ENCODE results near the gene ARHGAP19. TPM values are rescaled to one million over a fixed set of nuclear protein-coding genes. Genes with fewer than 3 reads are reported as not detected.

The ARHGAP19 gene
- total RNA-seq, 4 donors from 2014 or later = 37.5 to 109 (median 77.7) TPM

DNA sequence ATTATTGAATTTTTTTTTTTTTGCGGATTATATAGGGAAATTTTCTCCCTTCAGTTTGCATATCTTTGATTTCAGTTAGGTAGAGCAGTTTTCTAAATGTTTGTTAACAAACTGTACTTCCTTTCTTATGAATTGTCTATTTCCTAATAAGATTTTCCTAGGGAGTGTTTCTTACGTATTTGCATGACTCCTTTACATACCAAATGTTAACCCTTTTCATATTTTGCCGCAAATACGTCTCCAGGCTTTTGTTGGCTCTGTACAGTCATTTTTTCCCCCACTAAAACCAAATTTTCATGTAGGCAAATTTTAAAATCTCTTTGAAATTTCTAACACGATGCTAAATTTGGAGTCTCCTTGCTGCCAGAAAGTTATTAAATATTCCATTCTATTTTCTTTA is 44.0 kb upstream of the ARHGAP19 start:
- Histone ChIP-seq H3K27me3 (no peaks in the 10 kb centered on the region), H3K4me1 (peaks cover 0 to 49% (median 25%) of the 10 kb centered on the region in 4 donors), H3K4me3 (no peak overlapping the region), H3K36me3 (peaks cover 0 to under 1% (median 0%) of the 10 kb centered on the region in 3 donors), H3K27ac (peak overlapping the region; percentile 46 to 97 (median 90)), H3K9me3 (no peaks in the 10 kb centered on the region)
- no peak for DNase-seq (ENCODE audit: low spot score in 2 of 2)
- 21 to 32% methylated on average over 5 of the region's 5 CpGs for WGBS, 2 donors
- no peak for TF ChIP-seq POLR2A (IDR thresholded peaks at IDR 0.05)
- TF ChIP-seq, protein P1, sequence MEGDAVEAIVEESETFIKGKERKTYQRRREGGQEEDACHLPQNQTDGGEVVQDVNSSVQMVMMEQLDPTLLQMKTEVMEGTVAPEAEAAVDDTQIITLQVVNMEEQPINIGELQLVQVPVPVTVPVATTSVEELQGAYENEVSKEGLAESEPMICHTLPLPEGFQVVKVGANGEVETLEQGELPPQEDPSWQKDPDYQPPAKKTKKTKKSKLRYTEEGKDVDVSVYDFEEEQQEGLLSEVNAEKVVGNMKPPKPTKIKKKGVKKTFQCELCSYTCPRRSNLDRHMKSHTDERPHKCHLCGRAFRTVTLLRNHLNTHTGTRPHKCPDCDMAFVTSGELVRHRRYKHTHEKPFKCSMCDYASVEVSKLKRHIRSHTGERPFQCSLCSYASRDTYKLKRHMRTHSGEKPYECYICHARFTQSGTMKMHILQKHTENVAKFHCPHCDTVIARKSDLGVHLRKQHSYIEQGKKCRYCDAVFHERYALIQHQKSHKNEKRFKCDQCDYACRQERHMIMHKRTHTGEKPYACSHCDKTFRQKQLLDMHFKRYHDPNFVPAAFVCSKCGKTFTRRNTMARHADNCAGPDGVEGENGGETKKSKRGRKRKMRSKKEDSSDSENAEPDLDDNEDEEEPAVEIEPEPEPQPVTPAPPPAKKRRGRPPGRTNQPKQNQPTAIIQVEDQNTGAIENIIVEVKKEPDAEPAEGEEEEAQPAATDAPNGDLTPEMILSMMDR (IDR thresholded peaks at IDR 0.05) = no peak
- no peak for TF ChIP-seq EP300 (IDR thresholded peaks at IDR 0.05)

DNA sequence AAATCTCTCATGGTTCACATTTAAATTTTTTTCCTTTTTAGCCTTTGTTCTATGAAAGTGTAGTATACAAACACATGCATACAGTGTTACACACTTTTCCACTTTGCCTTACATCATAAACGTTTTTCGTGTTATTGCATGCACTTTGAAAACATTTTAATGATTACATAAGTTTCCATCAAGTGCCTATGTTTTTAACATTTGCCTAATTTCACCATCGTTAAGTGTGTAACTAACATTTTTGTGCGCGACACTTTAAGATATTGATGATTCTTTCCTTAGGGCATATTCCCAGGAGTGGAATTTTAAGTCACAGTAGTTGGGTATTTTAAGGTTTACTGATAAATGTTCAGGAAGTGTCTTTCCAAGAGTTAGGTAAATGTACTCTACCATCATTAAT is 43.6 kb upstream of the ARHGAP19 start:
- DNase-seq (ENCODE audit: low spot score in 2 of 2) = no peak
- Histone ChIP-seq H3K4me3 (no peak overlapping the region), H3K27ac (peak overlapping the region in 3 of 4 donors; percentile 88 to 97 (median 92)), H3K4me1 (peaks cover 0 to 54% (median 30%) of the 10 kb centered on the region in 4 donors), H3K36me3 (peaks cover 0 to 5% (median 0%) of the 10 kb centered on the region in 3 donors), H3K9me3 (no peaks in the 10 kb centered on the region), H3K27me3 (no peaks in the 10 kb centered on the region)
- no peak for TF ChIP-seq EP300 (IDR thresholded peaks at IDR 0.05)
- TF ChIP-seq POLR2A (IDR thresholded peaks at IDR 0.05) = no peak
- TF ChIP-seq, protein P1 (IDR thresholded peaks at IDR 0.05) = no peak
- WGBS, 2 donors = 55 to 59% methylated on average over 5 of the region's 5 CpGs

DNA sequence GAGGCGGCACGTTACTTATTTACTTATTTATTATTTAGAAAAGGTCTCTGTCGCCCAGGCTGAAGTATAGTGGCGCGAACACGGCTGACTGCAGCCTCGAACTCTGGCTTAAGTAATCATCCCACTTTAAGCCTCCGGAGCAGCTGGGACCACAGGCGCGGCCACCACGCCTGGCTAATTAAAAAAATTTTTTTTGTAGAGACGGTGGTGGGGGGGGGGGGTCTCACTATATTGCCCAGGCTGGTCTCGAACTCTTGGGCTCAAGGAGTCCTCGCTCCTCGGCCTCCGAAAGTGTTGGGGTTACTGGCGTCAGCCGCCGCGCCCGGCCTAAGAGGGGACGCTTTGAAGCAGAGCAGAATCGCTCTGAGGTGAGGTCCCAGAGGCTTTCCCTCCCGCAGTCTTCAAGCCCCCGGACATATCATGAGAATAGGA is 42.8 kb upstream of the ARHGAP19 start:
- WGBS, 2 donors = 2 to 7% methylated on average over 23 to 25 of the region's 25 CpGs
- peak overlapping the region; percentile 88 to 97 (median 91) for H3K27ac ChIP-seq
- DNase-seq (ENCODE audit: low spot score in 2 of 2) = no peak
- no peaks in the 10 kb centered on the region for H3K27me3 ChIP-seq
- peaks cover 0 to 11% (median 0%) of the 10 kb centered on the region in 3 donors for H3K36me3 ChIP-seq
- H3K4me3 ChIP-seq = peak overlapping the region; percentile 56 to 97 (median 95)
- H3K9me3 ChIP-seq = no peaks in the 10 kb centered on the region
- H3K4me1 ChIP-seq = peaks cover 0 to 62% (median 32%) of the 10 kb centered on the region in 4 donors
- TF ChIP-seq, protein P1 (IDR thresholded peaks at IDR 0.05) = no peak
- TF ChIP-seq EP300 (IDR thresholded peaks at IDR 0.05) (no peak), POLR2A (IDR thresholded peaks at IDR 0.05) (no peak)

DNA sequence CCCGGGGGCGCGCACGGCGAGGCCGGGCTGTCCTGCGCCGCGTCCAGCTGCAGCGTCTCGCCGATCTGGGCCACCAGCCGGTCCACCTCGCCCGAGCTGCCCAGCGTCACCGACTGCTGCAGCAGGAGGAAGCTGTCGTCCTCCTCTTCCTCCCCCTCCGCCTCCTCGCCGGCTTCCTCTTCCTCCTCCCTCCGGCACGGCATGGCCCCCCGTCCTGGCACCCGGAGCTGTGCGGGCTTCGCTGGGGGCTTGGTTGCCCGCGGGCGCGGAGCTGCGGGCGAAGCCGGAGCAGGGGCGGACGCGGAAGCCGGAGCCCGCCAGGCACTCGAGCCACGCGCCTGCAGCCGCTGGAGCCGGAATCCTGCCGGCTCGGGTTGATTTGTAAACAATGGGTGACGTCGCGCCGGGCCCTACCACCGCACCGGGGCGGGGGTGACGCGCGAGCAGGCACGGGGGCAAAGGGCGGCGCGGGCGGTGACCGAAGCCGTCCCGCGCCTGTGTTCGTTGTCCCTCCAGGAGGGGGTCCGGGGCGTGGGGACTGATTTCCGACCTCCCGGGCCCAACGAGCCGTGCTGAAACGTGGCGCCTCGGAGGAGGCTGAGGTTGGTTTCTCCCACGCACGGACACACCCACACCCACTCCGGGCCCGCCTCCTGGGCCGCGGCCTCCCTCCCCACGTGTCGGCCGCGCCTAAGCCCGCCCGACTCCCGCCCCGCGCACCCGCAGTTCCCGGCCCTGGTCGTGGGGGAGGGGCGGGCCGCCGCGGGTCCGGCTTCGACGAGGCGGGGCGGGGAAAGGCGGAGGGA is 42.1 kb upstream of the ARHGAP19 start, which contains the start of gene FRAT2:
FRAT2 (minus strand) TSS at position 360 of the 806 bp plus-strand sequence; CDS start at position 203, 157 bp downstream.
- TF ChIP-seq, protein P1 (IDR thresholded peaks at IDR 0.05) = peak in 2 of 5 experiments; percentile 54 to 67
- TF ChIP-seq EP300 (IDR thresholded peaks at IDR 0.05) (peak in 1 of 2 donors; percentile 92), POLR2A (IDR thresholded peaks at IDR 0.05) (peak; percentile 56 to 86)
- 1% methylated on average over 35 to 57 of the region's 103 CpGs for WGBS, 2 donors
- H3K4me1 ChIP-seq = peaks cover 0 to 65% (median 32%) of the 10 kb centered on the region in 4 donors
- H3K4me3 ChIP-seq = peak within 1 kb of the TSS; percentile 56 to 97 (median 95)
- H3K27me3 ChIP-seq = no peaks in the 10 kb centered on the region
- DNase-seq (ENCODE audit: low spot score in 2 of 2) = peak; percentile 81 to 85
- H3K36me3 ChIP-seq = peaks cover 0 to 17% (median 0%) of the 10 kb centered on the region in 3 donors
- H3K9me3 ChIP-seq = no peaks in the 10 kb centered on the region
- peak within 1 kb of the TSS; percentile 88 to 97 (median 91) for H3K27ac ChIP-seq

Measured in tibial nerve (tissue), 4 donors.